ENCODE measurements around the gene FAM222B. TPM values are rescaled to one million over a fixed set of nuclear protein-coding genes. Genes with fewer than 3 reads are reported as not detected.
"Not testable (repeated sequence)": the region's sequence is repeated elsewhere in the genome, so short reads cannot be mapped to it uniquely, and the experiment has no call there.

Gene FAM222B
- total RNA-seq, 1 donor from 2014 or later = 45.3 TPM

DNA sequence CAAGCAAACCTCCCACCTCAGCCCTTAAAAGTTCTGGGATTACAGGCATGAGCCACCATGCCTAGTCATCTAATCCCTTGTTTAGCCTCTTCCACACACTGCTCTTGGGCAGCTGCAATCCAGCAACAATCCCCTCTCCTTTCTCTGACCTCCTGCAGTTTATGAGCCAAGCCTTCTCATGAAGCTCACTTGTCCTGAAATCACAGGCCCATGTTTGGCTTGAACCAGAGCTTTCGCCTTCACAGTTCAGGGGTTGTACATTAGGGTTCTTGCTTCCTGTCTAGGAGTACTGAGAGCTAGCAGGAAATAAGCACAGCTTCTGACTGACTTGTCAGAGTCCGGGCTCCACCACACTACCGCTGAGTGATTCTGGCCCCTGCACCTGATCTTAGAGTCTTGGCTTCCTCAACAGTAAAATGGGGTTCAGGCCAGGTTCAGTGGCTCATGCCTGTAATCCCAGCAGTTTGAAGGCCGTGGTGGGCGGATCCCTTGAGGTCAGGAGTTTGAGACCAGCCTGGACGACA lies 28.5 kb upstream of the FAM222B start:
- no peak for DNase-seq (ENCODE audit: low spot score)

DNA sequence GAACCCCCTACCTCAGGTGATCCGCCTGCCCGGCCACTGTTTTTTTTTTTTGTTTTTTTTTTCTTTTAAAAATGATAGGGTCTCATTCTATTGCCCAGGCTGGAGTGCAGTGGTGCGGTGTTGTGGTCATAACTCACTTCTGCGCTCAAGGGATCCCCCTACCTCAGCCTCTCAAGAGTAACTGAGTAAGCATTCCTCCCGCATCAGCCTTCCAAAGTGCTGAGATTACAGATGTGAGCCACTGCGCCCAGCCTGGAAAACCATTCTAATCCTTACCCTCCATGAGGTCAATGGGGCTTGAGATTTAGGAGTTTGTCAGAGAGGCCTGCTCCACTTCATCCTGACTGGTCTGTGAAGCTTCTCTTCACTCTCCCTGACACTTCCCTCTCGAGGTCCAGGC lies 24.7 kb upstream of the FAM222B start:
- DNase-seq (ENCODE audit: low spot score) = no peak

- no peak for DNase-seq (ENCODE audit: low spot score)
Measured at GRCh38 chr17:28865946-28866752, 23.6 kb upstream of the FAM222B start.

GRCh38 chr17:28864991-28865849 lies 22.6 kb upstream of the FAM222B start:
- no peak for DNase-seq (ENCODE audit: low spot score)

- DNase-seq (ENCODE audit: low spot score) = no peak
Measured at GRCh38 chr17:28863953-28864352, 21.4 kb upstream of the FAM222B start.

DNA sequence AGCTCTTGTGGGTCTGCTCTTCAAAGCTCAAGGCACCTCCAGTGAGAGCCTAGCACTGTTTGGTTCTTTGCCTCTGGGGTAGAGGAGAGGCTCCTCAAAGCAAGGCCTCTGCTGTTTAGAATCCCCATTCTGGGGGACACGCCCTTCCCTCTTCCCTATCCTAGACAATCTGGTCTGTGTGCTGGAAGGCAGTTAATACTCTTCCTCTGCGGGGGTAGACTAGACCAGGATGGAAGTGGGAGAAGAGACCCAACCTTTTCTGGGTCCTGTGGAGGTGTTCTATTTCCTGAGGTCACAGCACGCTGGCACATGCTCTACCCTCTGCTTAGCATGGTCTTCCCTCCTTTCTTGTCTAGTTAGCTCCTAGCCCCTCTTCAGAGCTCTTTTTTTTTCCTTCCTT lies 20.0 kb upstream of the FAM222B start:
- no peak for DNase-seq (ENCODE audit: low spot score)

DNA sequence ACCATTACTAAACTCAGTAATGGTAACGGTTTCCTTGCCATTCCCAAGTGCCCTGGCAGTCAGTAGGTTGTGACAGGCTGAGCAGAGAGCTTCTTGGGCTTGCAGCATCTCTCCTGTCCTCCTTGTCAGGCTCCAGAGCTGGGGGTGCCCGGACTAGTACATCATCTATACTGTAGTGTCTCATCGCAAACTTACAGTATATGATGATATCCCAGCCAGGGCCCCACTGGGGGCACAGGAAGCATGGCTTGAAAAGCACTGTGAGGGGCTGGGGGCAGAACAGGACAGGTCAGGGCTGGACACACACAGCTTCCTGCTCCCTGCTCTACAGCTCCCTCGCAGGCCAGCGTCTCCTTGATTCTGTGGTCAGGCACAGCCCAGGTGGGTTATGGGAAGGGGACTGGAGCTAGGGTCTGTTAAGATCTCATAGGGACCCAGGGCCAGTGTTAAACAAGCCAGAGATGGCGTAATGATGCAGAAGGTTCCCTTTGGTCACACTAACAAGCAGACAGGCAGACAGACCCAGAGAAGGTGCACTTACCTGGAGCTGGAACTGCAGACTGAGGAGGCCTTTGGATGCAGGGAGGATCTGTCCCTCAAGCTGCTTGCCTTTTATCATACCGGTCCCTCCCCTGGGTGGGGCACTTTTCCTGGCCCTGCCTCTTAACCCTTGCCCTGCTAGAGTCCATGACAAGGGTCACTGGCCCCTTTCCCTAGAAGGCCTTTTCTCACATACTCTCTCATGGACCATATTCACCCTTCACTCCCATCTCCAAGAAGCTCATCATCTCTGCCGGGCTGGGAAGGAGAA lies 19.0 kb upstream of the FAM222B start:
- DNase-seq (ENCODE audit: low spot score) = no peak

DNA sequence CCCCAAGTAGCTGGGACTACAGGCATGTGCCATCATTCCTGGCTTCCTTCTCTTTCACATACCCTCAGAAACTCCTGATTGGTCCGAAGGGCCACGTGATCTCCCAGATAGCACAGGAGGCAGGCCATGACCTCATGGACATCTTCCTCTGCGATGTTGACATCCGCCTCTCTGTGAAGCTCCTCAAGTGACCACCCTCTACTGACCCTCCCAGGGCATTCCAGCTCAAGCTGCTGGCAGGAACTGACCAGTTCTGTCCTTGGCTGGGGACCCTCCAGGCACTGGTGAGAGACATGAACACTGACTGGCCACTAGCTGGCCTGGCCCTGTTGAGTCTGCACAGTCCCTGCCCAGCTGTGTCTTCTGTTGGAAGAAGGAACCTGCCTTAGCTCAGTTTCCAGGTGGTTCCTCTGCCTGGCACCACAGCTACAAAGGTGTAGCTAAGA lies 17.8 kb upstream of the FAM222B start:
- no peak for DNase-seq (ENCODE audit: low spot score)

GRCh38 chr17:28858801-28859355 lies 16.3 kb upstream of the FAM222B start:
- DNase-seq (ENCODE audit: low spot score) = no peak

DNA sequence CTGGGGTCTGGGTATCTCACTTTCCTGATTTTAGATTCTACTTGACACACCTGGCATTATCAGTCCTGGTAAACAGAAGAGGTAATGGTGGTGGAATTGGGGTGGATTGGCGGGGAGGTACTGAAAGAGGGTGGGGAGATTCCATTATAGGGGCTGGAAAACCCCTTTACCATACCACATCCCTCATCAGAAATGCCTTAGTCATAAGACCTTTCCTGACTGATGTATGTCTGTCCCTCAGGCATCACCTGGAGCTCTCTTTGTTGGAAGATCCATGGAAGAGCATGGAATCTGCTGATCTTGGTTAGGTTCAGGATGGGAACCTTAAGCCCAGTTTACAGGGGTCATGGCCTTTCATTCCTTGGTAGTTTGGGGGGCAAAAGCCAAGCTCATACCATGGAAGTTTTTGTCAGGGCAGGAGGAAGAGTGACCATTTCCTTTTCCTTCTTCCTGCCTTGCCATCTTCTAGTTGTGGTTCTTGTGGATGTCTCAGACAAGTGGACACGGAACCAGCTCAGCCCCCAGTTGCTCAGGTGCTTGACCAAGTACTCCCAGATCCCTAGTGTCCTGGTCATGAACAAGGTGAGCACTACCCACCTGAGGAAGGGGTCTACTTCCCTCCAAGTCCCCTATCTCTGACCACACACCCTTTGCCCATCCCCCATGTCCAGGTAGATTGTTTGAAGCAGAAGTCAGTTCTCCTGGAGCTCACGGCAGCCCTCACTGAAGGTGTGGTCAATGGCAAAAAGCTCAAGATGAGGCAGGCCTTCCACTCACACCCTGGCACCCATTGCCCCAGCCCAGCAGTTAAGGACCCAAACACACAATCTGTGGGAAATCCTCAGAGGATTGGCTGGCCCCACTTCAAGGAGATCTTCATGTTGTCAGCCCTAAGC lies 15.6 kb upstream of the FAM222B start:
- DNase-seq (ENCODE audit: low spot score) = no peak

DNA sequence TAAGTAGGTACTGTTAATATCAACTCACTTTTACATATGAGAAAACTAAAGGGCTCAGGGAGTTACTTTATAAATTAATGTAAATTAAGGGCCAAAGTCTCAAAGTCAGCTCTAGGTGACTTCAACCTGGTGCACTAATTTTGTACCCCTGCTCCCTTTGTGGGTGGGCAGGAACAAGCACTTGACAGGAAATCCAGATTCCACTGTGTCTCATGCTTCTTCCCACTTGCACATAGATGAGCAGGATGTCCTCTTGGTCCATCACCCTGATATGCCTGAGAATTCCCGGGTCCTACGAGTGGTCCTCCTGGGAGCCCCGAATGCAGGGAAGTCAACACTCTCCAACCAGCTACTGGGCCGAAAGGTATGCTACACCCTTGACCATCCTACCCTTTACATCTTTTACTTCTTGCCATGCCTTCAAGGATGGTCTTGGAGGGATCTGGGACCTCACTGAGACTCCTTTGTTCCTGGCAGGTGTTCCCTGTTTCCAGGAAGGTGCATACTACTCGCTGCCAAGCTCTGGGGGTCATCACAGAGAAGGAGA lies 13.5 kb upstream of the FAM222B start:
- DNase-seq (ENCODE audit: low spot score) = no peak

- DNase-seq (ENCODE audit: low spot score) = no peak
Measured at GRCh38 chr17:28855336-28855679, 12.7 kb upstream of the FAM222B start.

DNA sequence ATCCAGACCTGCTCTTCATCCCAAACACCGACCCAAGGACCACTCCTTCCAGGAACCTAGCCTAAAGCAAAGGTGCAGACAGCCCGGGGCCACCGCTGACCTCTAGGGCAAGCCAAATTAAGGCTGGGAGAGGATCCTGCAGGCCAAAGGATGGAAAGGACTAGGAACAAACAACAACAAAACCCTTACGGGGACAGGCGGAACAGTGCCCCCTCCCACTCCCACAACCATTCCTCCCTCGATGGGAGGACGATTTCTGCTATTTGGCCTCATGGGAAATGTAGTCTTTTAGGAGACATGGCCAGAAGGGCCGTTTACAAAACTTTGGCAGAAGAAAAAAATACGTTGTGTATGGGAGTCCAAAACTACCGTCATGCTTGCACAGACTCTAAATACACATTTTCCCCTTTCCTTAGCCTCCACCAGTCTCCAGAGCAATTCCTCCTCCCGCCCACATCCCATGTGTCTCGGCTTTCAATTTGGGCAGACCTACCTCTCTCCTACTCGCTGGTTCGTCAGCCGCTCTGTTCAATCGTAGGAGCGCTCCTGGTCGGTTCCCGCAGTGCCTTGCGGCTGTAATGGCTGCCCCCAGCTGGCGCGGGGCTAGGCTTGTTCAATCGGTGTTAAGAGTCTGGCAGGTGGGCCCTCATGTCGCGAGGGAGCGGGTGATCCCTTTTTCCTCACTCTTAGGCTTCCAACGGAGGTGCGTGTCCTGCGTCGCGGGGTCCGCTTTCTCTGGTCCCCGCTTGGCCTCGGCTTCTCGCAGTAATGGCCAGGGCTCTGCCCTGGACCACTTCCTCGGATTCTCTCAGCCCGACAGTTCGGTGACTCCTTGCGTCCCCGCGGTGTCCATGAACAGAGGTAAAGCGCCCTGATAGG lies 12.1 kb upstream of the FAM222B start, which contains the start of gene ERAL1:
ERAL1 (plus strand) TSS at position 560 of the 879 bp plus-strand sequence; CDS start at position 579, 19 bp downstream.
- DNase-seq (ENCODE audit: low spot score) = peak; percentile 87

DNA sequence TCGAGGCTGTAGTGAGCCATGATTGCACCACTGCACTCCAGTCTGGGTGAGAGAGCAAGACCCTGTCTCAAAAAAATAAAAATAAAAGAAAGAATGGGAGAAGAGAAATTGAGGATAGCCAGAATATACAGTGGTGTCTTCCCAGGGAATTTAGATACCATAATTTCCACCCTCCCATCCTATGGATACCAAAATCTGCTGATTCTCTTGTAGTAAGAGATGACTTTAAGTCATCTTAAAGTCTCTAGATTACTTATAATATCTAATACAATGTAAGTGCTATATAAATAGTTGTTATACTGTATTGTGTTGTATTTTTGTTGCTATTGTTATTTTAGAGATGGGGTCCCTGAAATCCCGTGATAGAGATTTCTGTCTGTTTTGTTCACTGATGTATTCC lies 10.7 kb upstream of the FAM222B start:
- DNase-seq (ENCODE audit: low spot score) = no peak

- no peak for DNase-seq (ENCODE audit: low spot score)
Measured at GRCh38 chr17:28849281-28849680, 6.7 kb upstream of the FAM222B start.

GRCh38 chr17:28848667-28849066 lies 6.1 kb upstream of the FAM222B start:
- not testable (repeated sequence) for DNase-seq (ENCODE audit: low spot score)

GRCh38 chr17:28846699-28847098 lies 4.1 kb upstream of the FAM222B start:
- not testable (repeated sequence) for DNase-seq (ENCODE audit: low spot score)

DNA sequence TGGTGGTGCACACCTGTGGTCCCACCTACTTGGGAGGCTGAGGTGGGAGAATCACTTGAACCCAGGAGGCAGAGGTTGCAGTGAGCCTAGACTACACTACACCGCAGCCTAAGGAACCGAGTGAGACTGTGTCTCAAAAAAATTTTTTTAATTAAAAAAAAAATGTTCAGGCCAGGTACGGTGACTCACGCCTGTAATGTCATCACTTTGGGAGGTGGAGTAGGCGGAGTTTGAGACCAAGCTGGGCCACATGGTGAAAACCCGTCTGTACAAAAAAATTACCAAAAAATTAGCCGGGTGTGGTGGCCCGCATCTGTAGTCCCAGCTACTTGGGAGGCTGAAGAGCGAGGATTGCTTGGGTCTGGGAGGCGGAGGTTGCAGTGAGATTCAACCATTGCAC lies 3.6 kb upstream of the FAM222B start:
- no peak for DNase-seq (ENCODE audit: low spot score)

GRCh38 chr17:28843816-28844148 lies 1.2 kb upstream of the FAM222B start:
- DNase-seq (ENCODE audit: low spot score) = no peak
